ES-I3 (cell line): ENCODE results near the gene ITGA5.
"Not testable (repeated sequence)": the region's sequence is repeated elsewhere in the genome, so short reads cannot be mapped to it uniquely, and the experiment has no call there.

Experiments used
- H3K36me3 ChIP-seq: 2 replicates; pipeline ENCODE4 v1.6.1; 2013; ENCODE audit warnings: mild to moderate bottlenecking, low read length, control low read depth, moderate library complexity; ENCODE audit not compliant: insufficient read depth
- H3K4me1 ChIP-seq: 2 replicates; pipeline ENCODE4 v1.6.1; 2013; ENCODE audit warnings: mild to moderate bottlenecking, control low read depth, low read length; ENCODE audit not compliant: insufficient read depth
- H3K9ac ChIP-seq: 2 replicates; pipeline ENCODE4 v1.6.1; 2013; ENCODE audit warnings: low read depth, mild to moderate bottlenecking, low read length, moderate library complexity
- H3K9me3 ChIP-seq: 2 replicates; pipeline ENCODE4 v1.6.1; 2013; ENCODE audit warnings: mild to moderate bottlenecking, low read length, moderate library complexity; ENCODE audit not compliant: control insufficient read depth, insufficient read depth

ITGA5 gene

DNA sequence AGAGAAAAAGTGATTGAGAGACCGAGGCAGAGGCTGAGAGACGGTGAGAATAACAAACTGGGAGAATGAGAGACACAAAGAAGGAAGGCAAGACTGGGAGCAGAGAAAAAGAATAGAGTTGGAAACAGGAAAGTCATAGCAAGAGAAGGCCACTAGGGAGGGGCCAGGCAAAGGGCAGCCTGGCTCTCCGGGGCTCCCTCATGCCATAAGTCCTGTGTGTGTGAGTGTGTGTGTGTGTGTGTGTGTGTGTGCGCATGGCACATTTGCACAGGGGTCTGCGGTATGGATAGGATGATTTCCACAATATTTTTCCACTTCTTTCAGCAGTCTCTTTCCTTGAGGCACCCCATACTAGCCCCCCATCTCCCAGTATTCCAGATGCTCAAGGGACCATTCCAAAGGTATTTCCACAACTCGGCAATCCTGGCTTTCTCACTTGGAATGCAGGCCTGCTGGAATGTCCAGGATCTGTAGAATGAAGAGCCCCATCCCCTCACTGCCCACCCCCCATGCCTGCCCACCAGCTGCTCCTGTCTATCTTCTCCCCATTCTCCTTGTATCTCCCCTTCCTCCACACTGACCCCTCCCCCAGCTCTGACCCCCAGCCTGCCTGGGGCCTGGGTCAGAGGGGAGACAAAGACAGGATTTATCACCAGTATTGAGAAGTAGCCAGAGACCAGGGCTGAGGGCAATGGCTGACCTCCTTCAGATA is 63.8 kb downstream of the ITGA5 start:
- Histone ChIP-seq H3K9me3 (no peaks in the 10 kb centered on the region), H3K4me1 (peaks cover 66% of the 10 kb centered on the region), H3K36me3 (no peaks in the 10 kb centered on the region), H3K9ac (no peak overlapping the region)

DNA sequence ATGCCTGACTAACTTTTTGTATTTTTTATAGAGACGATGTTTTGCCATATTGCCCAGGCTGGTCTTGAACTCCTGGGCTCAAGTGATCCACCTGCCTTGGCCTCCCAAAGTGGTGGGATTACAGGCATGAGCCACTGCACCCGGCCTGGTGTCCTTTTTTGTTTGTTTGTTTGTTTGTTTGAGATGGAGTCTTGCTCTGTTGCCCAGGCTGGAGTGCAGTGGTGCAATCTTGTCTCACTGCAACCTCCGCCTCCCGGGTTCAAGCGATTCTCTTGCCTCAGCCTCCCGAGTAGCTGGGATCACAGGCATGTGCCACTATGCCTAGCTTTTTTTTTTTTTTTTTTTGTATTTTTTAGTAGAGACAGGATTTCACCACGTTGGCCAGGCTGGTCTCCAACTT is 64.8 kb downstream of the ITGA5 start:
- H3K9ac ChIP-seq, H3K36me3 ChIP-seq, H3K9me3 ChIP-seq: not testable (repeated sequence)
- peaks cover 66% of the 10 kb centered on the region for H3K4me1 ChIP-seq

DNA sequence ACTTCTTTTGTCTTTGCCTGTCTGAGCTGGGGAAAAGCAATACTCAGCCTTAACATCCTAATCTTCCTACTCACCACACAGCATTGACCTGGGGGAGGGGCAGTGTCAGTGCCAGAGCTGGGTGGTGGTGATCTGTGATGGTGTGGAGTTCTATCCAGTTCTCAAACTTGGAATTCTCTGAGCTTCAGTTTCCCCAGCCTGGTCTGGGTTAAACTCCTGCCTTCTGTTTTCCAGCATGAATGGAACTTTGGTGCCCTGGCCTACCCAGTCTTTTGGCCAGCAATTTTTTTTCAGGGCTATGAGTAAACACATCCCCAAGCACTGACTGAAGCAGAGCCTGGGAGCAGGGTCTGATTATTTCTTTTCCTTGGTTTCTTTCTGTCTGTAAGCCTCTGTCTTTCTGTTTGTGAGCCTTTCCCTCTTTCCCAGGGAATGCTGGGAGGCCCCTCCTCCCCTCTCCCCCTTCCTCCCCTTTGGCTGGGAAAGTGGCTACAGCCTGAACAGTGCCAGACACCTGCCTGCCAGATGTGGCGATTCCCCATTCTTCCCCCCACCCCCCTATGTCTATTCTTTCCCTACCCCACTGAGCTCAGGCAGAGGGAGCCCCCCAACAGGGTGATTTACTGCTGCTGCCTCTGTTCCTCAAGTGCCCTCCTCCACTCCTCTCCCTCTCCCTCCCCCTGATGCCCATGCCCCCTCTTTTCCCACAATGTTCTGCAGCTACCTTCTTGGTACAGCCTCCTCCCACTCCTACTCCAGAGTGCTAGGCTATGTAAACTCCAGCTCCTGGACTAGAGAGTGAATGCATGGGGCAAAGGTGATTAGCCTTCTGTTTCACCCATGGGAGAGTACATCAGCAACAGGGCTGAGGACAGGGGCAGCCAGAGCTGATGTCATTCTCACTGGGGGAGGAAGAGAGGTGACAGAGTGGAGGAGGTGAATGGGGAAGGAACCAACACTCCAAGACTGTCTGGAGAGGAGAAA is 65.9 kb downstream of the ITGA5 start:
- peaks cover 2% of the 10 kb centered on the region; the same call in 1 of the 2 replicates for H3K36me3 ChIP-seq
- H3K4me1 ChIP-seq = peaks cover 66% of the 10 kb centered on the region
- no peak overlapping the region; the same call in 1 of the 2 replicates for H3K9ac ChIP-seq
- H3K9me3 ChIP-seq = no peaks in the 10 kb centered on the region

DNA sequence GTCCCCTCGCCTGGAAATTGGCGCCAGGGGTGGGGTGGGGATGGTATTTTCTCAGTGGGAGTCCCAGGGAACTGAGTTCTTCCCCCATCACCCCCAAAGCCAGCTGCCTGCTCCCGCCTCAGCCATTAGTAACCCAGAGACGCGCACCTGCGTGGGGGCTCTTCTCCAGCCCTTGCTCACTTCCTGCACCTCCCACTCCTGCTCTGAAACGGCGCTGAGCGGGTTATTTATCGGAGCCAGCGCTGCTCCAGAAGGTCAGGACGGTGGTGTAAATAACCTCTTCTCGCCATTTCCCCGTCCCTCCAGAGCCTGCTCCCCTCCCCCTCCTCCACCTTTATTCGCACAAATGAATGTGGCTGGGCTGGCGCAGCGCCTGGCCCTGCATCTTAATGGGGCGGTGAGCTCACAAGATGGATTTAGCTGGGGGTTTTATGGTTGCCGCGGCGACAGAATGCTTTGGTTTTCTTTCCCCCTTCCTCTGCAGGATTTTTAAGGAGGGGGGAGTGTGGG is 67.0 kb downstream of the ITGA5 start:
- Histone ChIP-seq H3K4me1 (peaks cover 57% of the 10 kb centered on the region), H3K9ac (peak overlapping the region; percentile 26), H3K9me3 (no peaks in the 10 kb centered on the region), H3K36me3 (peaks cover 8% of the 10 kb centered on the region; the same call in 1 of the 2 replicates)

DNA sequence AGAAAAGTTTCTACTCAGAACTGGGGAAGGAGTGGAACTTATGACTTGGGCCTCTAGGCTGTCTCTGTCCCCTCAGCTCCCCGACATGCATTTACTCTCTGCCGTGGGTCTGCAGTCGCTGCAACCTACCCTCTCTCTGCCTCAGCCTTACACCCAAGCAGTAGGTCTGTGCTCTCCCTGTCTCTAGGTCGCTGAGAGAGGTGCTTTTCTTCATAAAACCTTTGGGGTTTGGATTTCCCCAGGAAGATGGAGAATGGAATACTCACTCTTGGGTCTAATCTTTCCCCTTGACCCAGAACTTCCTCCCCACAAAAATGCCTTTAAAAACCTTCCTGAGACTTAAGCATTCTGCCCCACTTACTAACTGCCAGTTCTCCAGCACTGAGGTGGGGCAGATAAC is 67.7 kb downstream of the ITGA5 start:
- no peak overlapping the region for H3K9ac ChIP-seq

DNA sequence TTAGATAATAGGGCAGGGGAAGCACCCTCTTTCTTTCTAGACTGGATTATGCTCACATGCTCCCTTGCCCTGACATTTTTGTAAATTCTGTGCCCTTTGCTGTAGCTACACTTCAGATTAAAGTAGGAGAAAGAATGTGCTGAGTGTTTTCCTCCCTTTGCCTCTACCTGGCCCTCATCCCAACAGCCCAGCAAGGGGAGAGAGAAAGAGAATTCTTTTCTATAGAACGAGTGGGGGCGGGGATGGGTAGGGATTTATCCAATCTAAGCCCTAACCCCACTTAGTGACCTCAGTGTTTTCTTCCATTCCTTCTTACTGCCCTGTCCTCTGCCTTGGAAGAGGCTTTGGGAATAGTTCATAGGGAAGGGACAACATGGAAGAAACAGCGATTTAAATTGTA is 68.3 kb downstream of the ITGA5 start:
- peaks cover 8% of the 10 kb centered on the region; the same call in 1 of the 2 replicates for H3K36me3 ChIP-seq
- no peak overlapping the region for H3K9ac ChIP-seq
- no peaks in the 10 kb centered on the region for H3K9me3 ChIP-seq
- H3K4me1 ChIP-seq = peaks cover 43% of the 10 kb centered on the region

More for the DNA sequence above, 67.7 kb downstream of the ITGA5 start:
- H3K36me3 ChIP-seq = peaks cover 8% of the 10 kb centered on the region; the same call in 1 of the 2 replicates
- peaks cover 49% of the 10 kb centered on the region for H3K4me1 ChIP-seq
- no peaks in the 10 kb centered on the region for H3K9me3 ChIP-seq

DNA sequence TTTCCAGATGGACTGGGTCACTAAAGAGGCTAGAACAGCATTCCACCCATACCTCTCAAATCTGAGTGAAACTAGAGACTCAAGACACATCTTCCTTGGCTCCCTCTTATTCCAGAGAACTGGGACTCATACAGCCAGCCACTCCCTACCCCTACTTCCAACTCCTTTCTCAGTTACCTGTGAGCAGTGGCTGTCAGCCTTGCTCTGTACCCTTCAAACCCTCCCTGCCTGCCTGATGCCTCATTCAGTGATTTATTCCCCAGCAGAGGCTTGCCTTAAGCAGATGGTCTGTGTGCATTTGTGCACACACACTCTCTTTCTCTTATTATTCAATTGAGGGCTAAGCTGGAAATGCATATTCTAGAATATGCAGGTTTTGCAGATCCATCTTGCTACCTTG is 69.4 kb downstream of the ITGA5 start:
- Histone ChIP-seq H3K36me3 (peaks cover 8% of the 10 kb centered on the region; the same call in 1 of the 2 replicates), H3K9ac (no peak overlapping the region), H3K9me3 (no peaks in the 10 kb centered on the region), H3K4me1 (peaks cover 33% of the 10 kb centered on the region)

DNA sequence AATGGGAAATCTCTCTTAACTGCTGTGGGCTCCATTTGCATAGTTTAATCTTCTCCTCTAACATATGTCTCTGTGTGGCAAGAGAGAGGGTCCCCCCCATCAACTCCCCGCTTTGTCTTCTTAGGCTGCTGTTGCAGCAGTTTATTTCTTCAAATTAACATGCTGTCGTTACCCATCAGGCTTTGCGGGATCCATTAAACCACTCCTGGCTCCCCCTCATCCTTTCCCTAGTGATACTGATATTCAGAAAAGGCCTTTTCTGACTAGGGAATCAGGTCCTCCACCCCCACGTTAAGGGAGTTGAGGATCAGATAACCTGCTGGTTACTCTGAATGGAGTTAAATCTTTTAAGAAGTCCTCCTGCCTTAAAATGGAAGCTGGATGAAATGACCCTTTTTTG is 70.0 kb downstream of the ITGA5 start:
- Histone ChIP-seq H3K9me3 (no peaks in the 10 kb centered on the region), H3K36me3 (peaks cover 8% of the 10 kb centered on the region; the same call in 1 of the 2 replicates), H3K4me1 (peaks cover 32% of the 10 kb centered on the region), H3K9ac (no peak overlapping the region)
